MM.1S (cell line): ENCODE data around the gene DYNLT2.

Source experiments
- DNase-seq: peaks from one replicate; pipeline ENCODE4 v3.0.0-alpha.2; 2015
- H2AFZ ChIP-seq: fragments of 300-600 bp; sonication (generic); 2 replicates; pipeline ENCODE4 v1.6.0; 2016; ENCODE audit warnings: antibody characterized with exemption, low read length
- H3F3A ChIP-seq: fragments of 300-600 bp; sonication (generic); 2 replicates; pipeline ENCODE4 v1.6.1; 2016; ENCODE audit warnings: mild to moderate bottlenecking, antibody characterized with exemption, low read length, moderate library complexity, mixed read lengths; ENCODE audit not compliant: insufficient read depth
- H3K27ac ChIP-seq: fragments of 300-600 bp; sonication (generic); 2 replicates; pipeline ENCODE4 v1.5.1; 2016; ENCODE audit warnings: mild to moderate bottlenecking, low read length
- H3K27me3 ChIP-seq: fragments of 300-600 bp; sonication (generic); replicated peaks from 2 replicates; pipeline ENCODE4 v1.6.0; 2016; ENCODE audit warnings: low read length; ENCODE audit not compliant: insufficient read depth
- H3K36me3 ChIP-seq: fragments of 300-600 bp; sonication (generic); replicated peaks from 2 replicates; pipeline ENCODE4 v1.6.1; 2016; ENCODE audit warnings: mild to moderate bottlenecking, low read length, mixed read lengths; ENCODE audit not compliant: insufficient read depth
- H3K4me1 ChIP-seq: fragments of 300-600 bp; sonication (generic); 2 replicates; pipeline ENCODE4 v1.6.1; 2016; ENCODE audit warnings: low read length, mixed read lengths
- H3K4me2 ChIP-seq: fragments of 300-600 bp; sonication (generic); 2 replicates; pipeline ENCODE4 v1.6.0; 2016; ENCODE audit warnings: low read depth, low read length
- H3K4me3 ChIP-seq: fragments of 300-600 bp; sonication (generic); 2 replicates; pipeline ENCODE4 v1.5.1; 2016; ENCODE audit warnings: low read length, mixed read lengths
- H3K79me2 ChIP-seq: fragments of 300-600 bp; sonication (generic); 2 replicates; pipeline ENCODE4 v1.6.1; 2016; ENCODE audit warnings: mixed run types, low read length, mixed read lengths
- H3K9ac ChIP-seq: fragments of 300-600 bp; sonication (generic); 2 replicates; pipeline ENCODE4 v1.6.1; 2016; ENCODE audit warnings: low read length, mixed read lengths
- H3K9me2 ChIP-seq: fragments of 300-600 bp; sonication (generic); replicated peaks from 2 replicates; pipeline ENCODE4 v1.6.1; 2016; ENCODE audit warnings: mild to moderate bottlenecking, low read length, mixed read lengths; ENCODE audit not compliant: insufficient read depth
- H3K9me3 ChIP-seq: fragments of 300-600 bp; sonication (generic); replicated peaks from 2 replicates; pipeline ENCODE4 v1.6.1; 2016; ENCODE audit warnings: mild to moderate bottlenecking, low read length, mixed read lengths; ENCODE audit not compliant: insufficient read depth
- H4K20me1 ChIP-seq: fragments of 300-600 bp; sonication (generic); 2 replicates; pipeline ENCODE4 v1.6.1; 2016; ENCODE audit warnings: mild to moderate bottlenecking, low read length, moderate library complexity, mixed read lengths; ENCODE audit not compliant: insufficient read depth
- CTCF ChIP-seq: fragments of 300-600 bp; sonication (generic); IDR thresholded peaks from 2 replicates; pipeline ENCODE4 v1.5.1; 2016; ENCODE audit warnings: antibody characterized with exemption, low read length, mixed read lengths
- EZH2 ChIP-seq: fragments of 300-600 bp; sonication (generic); optimal IDR thresholded peaks from 2 replicates; pipeline ENCODE3; 2017; ENCODE audit warnings: low read depth, mild to moderate bottlenecking, antibody characterized with exemption, low read length, mixed read lengths
- EZH2phosphoT487 ChIP-seq: fragments of 300-600 bp; sonication (generic); IDR thresholded peaks from 2 replicates; pipeline ENCODE4 v1.6.1; 2018; ENCODE audit warnings: antibody characterized with exemption, low read length

The DYNLT2 gene

DNA sequence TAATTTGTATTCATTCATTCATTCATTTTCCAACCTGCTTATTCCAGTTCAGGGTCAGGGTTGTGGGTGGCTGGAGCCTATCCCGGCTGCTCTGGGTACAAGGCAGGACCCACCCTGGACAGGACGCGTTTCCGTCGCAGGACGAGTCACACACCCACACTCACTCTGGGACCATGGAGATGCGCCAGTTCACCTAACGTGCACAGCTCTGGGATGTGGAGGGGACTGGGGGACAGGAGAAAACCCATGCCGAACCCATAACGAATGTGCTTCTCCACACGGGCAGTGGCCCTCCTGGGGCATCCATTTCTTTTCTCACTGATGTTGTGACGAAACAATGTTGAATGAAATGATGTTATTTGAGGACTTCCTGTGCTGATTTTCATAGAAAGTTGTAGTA lies 26.5 kb upstream of the DYNLT2 start:
- no peak overlapping the region for H3K4me2 ChIP-seq
- H2AFZ ChIP-seq: no peak overlapping the region
- no peaks in the 10 kb centered on the region for H3K9me3 ChIP-seq
- H3K27me3 ChIP-seq: no peaks in the 10 kb centered on the region
- no peak overlapping the region for H3K4me3 ChIP-seq
- DNase-seq: no peak
- H3K79me2 ChIP-seq: no peaks in the 10 kb centered on the region
- H4K20me1 ChIP-seq: no peaks in the 10 kb centered on the region
- TF ChIP-seq CTCF (no peak), EZH2 (no peak), EZH2phosphoT487 (no peak)
- H3K9me2 ChIP-seq: no peaks in the 10 kb centered on the region
- H3K27ac ChIP-seq: no peak overlapping the region
- no peaks in the 10 kb centered on the region for H3K4me1 ChIP-seq
- H3K9ac ChIP-seq: no peak overlapping the region
- no peaks in the 10 kb centered on the region for H3K36me3 ChIP-seq
- no peaks in the 10 kb centered on the region for H3F3A ChIP-seq

GRCh38 chr6:169776379-169776778 lies 25.0 kb upstream of the DYNLT2 start:
- Histone ChIP-seq H3K9me2 (no peaks in the 10 kb centered on the region), H3K36me3 (no peaks in the 10 kb centered on the region), H3K79me2 (no peaks in the 10 kb centered on the region), H3F3A (no peaks in the 10 kb centered on the region), H3K9ac (no peak overlapping the region), H3K9me3 (no peaks in the 10 kb centered on the region), H3K27ac (no peak overlapping the region), H2AFZ (no peak overlapping the region), H3K4me3 (no peak overlapping the region), H4K20me1 (no peaks in the 10 kb centered on the region), H3K4me1 (no peaks in the 10 kb centered on the region), H3K27me3 (no peaks in the 10 kb centered on the region), H3K4me2 (no peak overlapping the region)
- TF ChIP-seq EZH2: no peak
- no peak for TF ChIP-seq CTCF
- TF ChIP-seq EZH2phosphoT487: no peak
- no peak for DNase-seq

DNA sequence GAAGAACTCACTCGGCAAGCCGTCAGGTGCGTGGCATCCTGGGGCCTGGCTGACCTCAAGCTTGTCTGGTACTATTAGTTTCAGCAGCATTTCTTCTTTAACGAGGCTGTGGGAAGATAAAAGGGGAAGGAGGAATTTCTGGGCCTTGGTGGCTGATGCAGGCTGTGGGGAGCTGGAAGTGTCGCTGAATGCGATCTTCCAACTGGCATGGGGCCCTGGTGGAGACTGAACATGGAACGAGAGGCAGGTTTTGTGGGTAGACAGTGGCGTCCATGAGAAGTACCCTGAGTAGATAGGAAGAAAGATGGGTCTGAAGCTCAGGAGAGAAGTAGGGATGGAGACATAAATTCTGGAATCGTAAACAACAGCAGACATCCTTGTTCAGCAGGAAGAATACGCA lies 23.9 kb upstream of the DYNLT2 start:
- Histone ChIP-seq H3K27ac (no peak overlapping the region), H3K4me1 (no peaks in the 10 kb centered on the region), H3K36me3 (no peaks in the 10 kb centered on the region), H3K27me3 (no peaks in the 10 kb centered on the region), H4K20me1 (no peaks in the 10 kb centered on the region), H3K79me2 (no peaks in the 10 kb centered on the region), H2AFZ (no peak overlapping the region), H3K4me2 (no peak overlapping the region), H3K9ac (no peak overlapping the region), H3F3A (no peaks in the 10 kb centered on the region), H3K4me3 (no peak overlapping the region), H3K9me2 (no peaks in the 10 kb centered on the region), H3K9me3 (no peaks in the 10 kb centered on the region)
- no peak for TF ChIP-seq EZH2phosphoT487
- no peak for TF ChIP-seq EZH2
- TF ChIP-seq CTCF: no peak
- DNase-seq: no peak
